Measurements from ENCODE around the gene VILL.

DNA sequence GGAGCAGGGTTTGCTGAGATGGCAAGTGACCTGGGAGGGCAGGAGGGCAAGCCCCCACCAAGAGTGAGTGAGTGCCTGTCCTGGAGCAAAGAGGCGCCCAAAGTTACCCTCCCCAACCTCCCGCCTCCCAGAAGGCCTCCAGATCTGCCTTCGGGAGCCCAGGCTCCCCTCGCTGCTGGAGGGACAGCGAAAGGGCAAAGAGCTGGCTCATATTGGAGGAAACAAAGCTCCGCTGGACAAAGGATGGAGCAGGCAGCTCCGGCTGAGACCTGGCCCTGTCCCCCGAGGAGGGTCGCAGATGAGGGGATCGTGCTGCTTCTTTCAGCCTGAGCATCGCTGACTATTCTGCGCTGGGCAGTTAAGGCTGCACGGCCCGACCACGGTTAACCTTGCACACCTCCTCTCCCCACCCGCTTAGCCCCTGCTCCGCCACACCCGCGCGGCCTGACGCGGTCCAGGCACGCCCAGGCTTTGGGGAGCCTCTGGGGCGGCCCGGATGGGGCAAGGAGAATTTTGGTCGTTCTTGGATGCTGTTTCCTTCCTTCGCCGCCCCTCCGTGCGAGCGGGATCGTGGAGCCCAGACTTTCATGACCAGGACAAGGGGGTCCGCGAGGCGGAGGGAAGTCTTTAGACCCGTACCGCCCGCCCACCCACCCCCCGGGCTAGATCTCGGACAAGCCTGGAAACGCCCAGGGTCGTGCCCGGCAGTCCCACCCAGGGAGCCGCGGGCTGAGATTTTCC lies 38.2 kb downstream of the VILL start:
- TF ChIP-seq NFIC (IDR thresholded peaks at IDR 0.05) (no peak), TEAD4 (IDR thresholded peaks at IDR 0.05) (no peak), CREB1 (IDR thresholded peaks at IDR 0.05; ENCODE audit: low read depth) (no peak), TCF12 (IDR thresholded peaks at IDR 0.05; ENCODE audit: low read depth) (no peak), EGR1 (IDR thresholded peaks at IDR 0.05) (no peak), RAD21 (IDR thresholded peaks at IDR 0.05; ENCODE audit: low read depth) (no peak)
